GM21526 (cell line): ENCODE data around the gene NOM1.
"Not testable (repeated sequence)": the region's sequence is repeated elsewhere in the genome, so short reads cannot be mapped to it uniquely, and the experiment has no call there.

Experiments
- ATAC-seq: cut with Tn5 transposase; IDR thresholded peaks from one replicate; pipeline ENCODE4 v1.9.1; 2021; ENCODE audit warnings: moderate library complexity; ENCODE audit not compliant: unreplicated experiment, low FRiP score

The NOM1 gene

DNA sequence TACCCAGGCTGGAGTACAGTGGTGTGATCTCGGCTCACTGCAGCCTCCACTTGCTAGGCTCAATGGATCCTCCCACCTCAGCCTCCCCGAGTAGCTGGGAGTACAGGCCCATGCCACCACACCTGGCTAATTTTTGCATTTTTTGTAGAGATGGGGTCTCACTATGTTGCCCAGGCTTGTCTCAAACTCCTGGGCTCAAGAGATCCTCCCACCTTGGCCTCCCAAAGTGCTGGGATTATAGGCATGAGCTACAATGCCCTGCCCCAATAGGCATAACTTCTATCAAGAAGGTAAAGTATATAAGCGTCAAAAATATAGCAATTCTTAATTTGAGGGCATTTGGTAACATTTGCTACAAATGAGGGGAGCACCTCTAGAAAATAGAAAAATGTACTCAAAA is 12.7 kb upstream of the NOM1 start:
- ATAC-seq = not testable (repeated sequence)

DNA sequence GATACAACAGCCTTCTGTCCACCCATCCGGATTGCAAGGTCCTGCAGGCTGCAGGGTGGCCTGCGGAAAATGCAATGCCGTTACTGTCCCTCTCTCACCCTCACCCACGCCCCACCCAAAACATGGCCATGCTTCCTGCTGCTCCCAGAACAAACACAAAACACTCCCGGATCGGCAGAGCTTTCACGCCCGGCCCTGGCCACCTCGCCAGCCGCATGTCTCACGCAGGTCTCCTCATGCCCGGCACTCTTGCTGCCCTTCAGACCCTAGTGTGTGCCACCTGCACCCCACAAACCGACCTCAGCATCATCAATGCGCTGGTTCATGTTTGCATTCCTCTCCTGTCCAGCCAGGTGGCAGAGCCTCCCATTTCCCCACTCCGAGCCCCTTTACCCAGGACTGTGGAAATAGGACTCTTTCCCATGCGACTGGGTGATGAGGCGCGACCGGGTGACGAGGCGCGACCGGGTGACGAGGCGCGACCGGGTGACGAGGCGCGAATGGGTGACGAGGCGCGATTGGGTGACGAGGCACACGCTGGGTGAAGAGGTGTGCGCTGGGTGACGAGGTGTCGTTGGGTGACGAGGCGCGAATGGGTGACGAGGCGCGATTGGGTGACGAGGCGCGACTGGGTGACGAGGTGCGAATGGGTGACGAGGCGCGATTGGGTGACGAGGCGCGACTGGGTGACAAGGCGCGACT is 8.9 kb upstream of the NOM1 start:
- ATAC-seq = no peak

DNA sequence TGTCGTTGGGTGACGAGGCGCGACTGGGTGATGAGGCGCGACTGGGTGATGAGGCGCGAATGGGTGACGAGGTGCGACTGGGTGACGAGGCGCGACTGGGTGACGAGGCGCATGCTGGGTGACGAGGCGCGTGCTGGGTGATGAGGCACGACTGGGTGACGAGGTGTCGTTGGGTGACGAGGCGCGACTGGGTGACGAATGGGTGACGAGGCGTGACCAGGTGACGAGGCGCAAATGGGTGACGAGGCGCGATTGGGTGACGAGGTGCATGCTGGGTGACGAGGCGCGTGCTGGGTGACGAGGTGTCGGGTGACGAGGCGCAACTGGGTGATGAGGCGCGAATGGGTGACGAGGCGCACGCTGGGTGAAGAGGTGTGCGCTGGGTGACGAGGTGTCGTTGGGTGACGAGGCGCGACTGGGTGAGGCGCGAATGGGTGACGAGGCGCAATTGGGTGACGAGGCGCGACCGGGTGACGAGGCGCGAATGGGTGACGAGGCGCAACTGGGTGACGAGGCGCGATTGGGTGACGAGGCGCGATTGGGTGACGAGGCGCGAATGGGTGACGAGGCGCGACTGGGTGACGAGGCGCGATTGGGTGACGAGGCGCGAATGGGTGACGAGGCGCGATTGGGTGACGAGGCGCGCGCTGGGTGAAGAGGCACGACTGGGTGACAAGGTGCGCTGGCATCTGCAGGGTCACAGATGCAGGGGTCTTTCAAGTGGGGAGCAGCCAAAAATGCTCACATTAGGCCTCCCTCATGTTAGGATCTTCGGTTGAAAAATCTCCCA is 7.9 kb upstream of the NOM1 start:
- no peak for ATAC-seq

DNA sequence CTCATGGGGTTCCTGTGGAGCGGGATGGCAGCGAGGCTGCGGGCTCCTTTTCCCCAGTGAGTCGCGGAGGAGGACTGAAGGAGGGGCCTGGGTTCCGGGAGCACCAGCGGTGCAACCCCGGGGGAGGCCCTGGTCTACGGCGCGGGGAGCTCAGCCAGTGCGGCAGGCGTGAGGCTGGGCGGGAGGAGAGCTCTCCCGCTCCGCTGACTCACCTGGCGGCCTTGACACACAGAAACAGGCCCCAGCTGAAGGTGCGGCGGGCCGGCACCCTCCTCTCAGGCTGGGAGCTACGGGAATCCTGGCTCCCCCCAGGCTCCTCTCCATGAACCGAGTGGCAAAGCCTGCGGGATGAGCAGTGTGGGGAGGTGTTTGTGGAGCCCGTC is 6.8 kb upstream of the NOM1 start:
- no peak for ATAC-seq

DNA sequence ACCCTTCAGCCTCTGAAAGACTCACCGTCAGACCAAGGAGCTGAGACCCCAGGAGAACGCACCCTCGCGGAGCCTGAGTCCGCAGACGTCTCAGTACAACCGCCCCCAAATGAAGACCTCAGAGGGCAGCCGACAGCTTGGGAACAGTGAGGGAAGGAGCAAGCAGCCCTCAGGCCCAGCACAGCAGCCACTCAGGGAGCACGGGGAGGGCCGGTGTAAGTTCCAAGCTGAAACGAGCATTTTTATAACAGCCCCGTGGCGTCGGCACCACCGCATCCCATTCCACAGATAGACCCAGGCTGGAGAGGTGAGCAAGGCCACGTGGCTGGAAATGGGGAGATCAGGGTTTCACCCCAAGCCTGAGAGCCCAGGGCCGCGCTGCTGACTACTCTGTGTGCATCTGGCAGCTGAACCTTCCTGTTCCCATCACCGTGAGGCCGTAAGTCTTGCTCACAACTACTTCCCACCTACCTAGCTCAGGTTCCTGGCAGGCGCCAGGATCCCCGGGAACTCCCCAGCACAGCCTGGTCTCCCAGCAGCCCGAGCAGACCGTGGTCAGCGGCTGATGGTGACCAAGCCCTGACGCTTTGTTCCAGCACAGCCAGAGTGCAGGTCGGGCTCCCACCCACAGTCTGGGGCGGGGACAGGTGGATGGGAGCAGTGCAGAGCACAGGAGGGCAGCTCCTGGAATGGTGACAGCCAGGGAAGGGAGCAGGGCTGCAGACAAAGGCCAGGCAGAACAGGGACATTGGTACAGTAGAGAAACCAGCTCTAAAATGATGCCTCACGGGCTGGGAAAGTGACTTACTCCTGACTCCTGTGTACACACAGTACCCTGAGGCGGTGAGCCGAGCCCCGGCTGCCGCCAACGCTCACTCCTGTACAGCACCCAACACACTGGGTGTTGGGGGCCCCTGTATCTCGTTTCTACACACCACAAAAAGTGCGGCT is 6.1 kb upstream of the NOM1 start:
- no peak for ATAC-seq

DNA sequence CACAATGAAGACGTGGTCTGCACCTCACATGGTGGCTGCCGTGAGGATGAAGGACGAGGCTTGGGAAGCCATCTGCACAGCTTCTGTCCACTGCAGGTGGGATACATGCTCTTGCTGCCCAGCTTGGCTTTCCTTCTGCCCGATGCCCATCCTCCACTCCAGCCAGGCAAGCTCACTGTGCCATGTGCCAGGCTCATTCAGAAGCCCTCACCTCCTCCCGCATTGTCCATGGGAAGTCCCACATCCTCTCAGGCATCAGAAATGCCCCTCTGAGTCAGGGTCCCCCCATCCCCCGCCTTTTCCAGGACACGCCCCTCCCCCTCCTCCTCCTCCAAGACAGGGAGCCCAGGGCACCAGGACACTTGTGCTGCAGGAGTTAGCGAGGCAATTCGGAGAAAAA is 4.6 kb upstream of the NOM1 start:
- no peak for ATAC-seq

DNA sequence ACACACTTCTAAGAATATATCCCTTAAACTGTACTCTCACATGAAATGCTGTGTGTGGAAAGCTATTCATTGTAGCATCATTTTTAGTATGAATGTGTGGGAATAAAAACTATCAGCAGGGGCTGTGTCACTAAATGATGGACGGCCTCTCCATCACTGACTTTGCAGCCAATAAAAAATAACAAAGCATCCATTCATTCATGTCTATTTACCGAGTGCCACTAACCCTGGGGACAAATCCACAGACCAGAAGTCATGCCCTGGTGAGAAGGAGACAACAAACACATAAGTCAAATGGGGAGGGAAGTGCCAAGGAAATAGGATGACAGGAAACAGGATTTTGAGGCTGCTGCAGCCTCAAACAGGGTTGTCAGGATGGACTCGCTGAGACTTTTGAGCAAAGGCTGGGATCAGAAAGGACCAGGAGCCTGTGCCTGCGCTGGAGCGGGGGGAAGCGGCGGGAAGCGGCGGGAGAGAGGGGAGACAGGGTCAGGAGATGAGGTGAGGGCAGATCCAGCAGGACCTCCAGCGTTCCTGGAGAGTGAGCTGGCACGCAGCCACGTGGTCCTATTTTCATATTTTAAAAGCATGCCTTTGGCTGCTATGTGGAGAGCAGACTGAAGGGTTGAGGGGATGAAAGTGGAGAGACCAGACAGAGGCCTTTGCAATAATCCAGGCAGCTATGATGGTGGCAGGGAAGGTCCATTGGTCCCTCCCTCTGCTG is 2.2 kb upstream of the NOM1 start:
- no peak for ATAC-seq

DNA sequence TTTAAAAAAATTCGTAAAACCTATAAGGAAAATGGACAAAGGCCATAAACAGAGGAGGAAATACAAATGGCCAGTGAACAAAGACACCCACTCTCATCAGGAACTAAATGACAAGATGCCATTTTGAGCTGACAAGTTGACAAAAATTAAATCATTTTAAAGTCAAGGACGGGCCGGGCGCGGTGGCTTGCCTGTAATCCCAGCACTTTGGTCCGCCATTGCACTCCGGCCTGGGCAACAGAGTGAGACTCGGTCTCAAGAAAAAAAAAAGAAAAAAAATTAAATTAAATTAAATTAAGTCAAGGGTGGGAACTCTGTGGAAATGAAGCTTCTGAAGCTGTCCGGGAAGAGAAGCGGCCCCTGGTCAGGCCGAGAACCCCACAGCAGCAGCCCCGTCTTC is 1.2 kb upstream of the NOM1 start:
- ATAC-seq = no peak

DNA sequence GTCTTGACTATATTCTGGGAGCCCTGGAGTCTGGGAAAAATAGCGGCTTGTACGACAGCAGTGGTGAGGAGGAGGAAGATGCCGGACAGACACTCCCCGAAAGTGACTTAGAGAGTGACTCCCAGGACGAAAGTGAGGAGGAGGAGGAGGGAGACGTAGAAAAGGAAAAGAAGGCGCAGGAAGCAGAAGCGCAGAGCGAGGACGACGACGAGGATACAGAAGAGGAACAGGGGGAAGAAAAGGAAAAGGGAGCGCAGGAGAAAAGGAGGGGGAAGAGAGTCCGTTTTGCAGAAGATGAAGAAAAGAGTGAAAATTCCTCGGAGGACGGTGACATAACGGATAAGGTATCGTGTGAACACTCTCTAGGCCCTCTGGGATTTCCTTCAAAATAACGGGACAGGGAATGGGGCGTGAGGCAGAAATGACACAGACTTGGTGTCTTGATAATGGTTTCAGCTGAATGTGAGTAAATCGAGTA is 908 bp downstream of the NOM1 start:
- no peak for ATAC-seq

DNA sequence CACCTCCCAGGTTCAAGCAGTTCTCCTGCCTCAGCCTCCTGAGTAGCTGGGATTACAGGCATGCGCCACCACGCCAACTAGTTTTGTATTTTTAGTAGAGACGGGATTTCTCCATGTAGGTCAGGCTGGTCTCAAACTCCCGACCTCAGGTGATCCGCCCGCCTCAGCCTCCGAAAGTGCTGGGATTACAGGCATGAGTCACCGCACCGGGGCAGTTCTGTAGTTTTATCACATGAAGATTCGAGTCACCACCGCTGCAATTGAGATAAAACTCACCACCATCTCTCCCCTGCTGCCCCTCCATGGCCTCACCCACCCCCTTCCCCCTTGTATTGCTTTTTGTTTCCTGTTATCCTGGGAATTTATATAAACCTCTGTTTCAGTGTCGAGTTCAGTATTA is 3.7 kb downstream of the NOM1 start:
- not testable (repeated sequence) for ATAC-seq

DNA sequence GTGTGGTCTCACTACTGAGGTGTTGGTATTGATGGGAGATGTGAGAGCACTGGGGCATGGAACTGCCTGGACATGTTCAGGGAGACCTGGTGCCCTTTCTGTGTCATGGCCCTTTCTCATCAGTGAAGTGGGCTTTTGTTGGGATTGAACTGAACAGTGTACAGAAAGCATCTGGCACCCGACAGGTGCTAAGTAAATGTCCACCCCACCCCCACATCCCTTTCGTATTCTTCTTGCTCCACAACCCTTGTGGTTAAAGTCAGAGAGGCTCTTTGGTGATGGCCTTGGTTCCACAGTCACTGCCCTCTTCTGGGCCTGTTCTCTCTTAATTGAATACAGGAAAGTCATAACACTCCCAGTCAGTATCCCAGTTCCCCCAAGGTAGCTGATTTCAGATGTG is 5.4 kb downstream of the NOM1 start:
- no peak for ATAC-seq

DNA sequence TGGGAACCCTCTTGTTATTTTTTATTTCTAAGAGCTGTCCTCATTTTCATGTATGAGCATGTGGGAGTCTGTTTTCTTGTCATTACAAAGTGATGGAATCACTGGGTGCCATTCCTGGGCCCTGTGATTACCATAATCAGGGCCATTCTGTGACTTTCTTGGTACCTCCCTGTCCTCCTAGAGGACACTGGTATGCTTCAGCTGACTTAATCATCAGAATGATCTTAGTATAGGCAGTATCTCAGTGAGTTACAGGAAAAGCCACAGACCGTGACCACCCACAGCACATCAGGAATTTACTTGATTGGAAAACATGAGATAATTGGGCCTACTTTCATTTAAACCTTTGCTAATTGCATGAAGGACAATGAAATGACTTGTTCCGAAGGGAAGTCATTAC is 7.2 kb downstream of the NOM1 start:
- ATAC-seq = no peak

DNA sequence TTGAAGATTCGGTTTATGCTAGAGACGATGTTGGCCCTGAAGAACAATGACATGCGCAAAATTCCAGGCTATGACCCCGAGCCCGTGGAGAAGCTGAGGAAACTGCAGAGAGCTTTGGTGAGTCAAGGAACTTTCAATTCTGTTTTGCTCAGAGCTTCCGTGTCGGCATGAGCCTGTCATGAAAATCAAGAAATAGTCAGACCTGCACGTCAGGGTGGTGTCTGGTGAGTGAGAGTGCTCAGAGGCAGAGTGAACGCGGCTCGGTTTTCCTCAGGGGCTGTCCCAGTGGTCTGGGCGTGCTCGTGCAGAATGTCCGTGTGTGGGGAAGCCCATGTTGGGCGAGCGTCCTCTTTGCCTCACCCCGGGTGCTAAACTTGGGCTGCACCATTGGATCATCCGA is 12.6 kb downstream of the NOM1 start:
- ATAC-seq = no peak

DNA sequence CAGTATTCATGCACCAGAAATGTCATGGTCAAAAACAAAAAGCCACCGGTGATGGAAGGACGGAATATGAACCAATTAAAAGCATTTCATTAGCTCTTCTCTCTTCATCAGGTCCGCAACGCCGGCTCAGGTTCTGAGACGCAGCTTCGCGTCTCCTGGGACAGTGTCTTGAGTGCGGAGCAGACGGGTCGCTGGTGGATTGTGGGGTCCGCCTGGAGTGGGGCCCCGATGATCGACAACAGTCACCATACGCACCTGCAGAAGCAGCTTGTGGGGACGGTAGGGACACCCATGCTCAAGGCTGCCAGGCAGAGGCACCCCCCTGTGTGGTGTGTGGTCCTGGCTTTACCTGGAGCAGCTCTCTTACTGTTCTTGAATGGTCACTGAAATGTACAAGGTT is 13.4 kb downstream of the NOM1 start:
- ATAC-seq = no peak

DNA sequence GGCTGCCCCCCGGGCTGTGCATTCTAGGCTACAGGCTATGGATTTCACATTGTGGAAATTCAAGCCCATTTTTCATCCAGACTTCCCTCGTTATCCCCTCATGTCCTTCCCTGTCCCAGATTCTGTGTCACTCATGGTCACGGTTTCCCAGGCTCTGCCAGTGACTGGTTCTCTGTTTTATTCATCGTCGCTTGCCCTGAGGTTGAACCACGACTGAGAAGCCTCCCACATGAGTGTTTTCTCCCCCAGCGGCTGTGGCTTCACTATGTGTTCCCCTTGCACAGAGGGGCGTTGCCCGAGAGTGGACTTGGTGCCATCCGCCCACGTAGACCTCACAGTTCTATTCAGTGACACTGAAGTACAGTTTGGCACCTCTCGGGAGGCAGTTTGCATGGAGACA is 14.0 kb downstream of the NOM1 start:
- ATAC-seq = no peak

DNA sequence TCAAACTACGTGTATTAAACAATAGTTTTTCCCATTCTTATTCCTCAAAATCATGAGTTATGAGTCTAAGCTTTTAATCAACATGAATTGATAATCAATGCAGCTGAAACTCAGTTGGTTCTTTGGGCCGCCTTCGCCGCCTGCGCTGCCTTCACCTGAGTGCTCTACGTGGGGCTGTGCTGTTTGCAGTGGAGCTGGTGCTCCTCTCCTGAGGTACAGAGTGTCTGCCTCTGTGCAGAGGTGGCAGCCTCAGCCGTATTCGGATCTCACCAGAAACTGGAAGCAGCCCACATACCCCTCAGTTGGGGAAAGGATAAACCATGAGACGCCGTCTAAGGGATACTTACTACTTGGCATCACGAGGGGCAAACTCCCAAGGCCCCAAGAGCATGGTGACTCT is 15.5 kb downstream of the NOM1 start:
- no peak for ATAC-seq

DNA sequence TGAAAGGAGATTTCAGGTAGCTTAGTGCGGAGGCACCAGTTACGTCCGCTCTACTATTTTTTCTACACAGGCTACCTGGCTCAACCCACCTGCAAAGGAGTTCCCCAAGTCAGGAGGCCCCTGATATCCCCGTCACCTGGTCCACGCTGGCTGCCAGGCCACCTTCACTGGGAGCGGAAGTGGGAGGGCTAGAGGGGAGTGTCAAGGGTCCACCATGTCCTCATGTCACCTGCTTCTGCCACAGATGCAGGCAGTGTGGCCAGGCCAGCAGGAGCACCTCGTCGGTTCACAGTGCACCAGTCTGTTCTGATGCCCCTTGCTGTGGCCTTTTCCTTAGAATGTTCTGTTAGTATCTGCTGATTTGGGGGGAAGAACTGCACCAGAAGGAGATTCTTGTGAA is 16.9 kb downstream of the NOM1 start:
- no peak for ATAC-seq

DNA sequence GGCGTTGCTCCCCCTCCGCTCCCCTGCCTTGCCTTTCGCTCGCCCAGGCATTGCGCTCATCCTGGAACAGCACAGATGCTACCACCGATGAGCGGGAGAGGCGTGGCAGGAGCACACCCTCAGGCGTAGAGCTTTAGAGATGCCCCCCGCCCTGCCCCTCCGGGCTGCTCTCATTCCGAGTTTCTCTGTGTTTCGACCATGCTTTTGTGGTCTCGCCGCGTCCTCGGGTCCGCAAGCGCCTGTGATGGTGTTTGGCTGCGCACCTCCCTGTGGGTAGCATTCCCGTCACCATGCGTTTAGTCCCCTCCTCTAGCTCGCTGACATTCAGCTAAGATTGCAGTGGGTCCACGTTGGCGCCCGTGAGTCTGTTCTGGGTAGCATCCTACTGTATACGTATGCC is 18.7 kb downstream of the NOM1 start:
- ATAC-seq = no peak

DNA sequence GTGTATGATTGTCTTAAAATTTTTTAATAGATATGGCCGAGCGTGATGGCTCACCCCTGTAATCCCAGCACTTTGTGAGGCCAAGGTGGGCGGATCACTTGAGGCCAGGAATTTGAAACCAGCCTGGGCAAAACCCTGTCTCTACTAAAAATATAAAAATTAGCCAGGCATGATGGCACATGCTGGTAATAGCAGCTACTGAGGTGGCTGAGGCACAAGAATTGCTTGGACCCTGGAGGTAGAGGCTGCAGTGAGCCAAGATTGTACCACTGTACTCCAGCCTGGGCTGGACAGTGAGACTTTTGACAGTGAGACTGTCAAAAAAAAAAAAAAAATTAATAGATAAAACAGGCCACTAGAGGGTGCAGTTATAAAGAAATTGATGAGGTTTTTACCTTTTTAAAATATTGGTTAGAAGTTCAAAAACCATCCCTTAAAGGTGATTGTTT is 20.5 kb downstream of the NOM1 start:
- ATAC-seq = no peak

DNA sequence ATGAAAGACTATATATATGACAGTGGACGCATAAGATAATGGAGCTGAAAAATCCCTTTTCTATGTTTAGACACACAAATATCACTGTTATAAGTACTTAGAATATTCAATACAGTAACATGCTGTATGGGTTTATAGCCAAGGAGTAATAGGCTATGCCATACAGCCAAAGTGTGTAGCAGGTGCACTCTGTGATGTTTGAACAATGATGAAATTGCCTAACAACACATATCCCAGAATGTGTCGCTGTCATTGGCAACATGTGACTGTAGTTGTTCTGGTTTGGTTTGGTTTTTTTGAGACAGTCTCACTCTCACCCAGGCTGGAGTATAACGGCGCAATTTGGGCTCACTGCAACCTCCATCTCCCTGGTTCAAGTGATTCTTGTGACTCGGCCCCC is 26.1 kb downstream of the NOM1 start:
- no peak for ATAC-seq
